Measurements from ENCODE around the gene FOXN1. TPM values are rescaled to one million over a fixed set of nuclear protein-coding genes. Genes with fewer than 3 reads are reported as not detected.

Gene FOXN1
- total RNA-seq, 1 donor from 2014 or later: 1.0 TPM

DNA sequence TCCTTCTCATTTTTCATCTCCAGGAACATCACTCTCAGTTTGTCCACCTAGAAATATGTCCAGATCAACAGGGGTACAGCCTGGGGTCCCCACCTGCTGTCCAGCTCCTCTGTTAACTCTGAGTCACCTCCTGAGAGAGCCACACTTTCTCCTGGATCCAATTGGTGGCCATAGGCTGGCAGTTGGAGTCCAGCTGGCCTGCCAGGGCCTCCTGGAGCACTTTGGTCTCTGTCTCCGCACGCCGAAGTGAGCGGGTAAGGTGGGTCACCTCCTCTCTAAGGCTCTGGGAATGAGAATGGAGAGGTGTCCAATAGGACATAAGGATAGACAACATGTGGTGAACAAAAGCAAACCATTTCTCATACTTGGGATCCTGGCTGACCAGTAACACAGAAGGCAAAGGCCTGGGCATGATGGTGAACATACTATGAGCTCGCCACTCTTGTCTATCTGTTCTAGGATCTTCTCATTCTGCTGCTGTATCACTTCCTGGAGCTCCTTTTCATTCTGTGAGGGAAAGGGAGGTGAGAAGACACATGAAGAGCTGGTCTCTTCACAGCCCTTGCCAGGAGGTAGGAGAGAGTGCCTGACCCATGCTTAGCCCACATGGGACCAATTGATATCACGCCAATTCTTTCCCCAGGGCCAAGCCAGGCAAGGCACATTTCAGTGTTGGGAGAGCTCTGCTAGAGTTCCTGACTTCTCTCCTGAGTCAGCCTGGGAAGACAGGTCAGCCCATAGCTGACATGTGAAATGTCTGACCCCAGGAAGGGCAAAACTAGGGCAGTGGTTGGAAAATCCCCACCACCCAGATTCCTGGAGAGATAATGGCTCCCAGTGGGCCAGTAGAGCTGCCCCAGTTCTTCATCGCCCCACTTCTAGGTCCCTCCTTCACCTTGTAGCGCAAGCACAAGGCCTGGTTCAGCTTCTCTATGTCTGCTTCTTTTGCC lies 72.4 kb downstream of the FOXN1 start:
- Mint-ChIP-seq H3K36me3 (no peaks in the 10 kb centered on the region), H3K27ac (no peak overlapping the region), H3K9me3 (no peaks in the 10 kb centered on the region), H3K27me3 (no peaks in the 10 kb centered on the region), H3K4me3 (no peak overlapping the region), H3K4me1 (ENCODE audit: unreplicated experiment) (peaks cover 5% of the 10 kb centered on the region)
- no peak for DNase-seq (ENCODE audit: extremely low spot score, unreplicated experiment)
- TF ChIP-seq, protein P1, sequence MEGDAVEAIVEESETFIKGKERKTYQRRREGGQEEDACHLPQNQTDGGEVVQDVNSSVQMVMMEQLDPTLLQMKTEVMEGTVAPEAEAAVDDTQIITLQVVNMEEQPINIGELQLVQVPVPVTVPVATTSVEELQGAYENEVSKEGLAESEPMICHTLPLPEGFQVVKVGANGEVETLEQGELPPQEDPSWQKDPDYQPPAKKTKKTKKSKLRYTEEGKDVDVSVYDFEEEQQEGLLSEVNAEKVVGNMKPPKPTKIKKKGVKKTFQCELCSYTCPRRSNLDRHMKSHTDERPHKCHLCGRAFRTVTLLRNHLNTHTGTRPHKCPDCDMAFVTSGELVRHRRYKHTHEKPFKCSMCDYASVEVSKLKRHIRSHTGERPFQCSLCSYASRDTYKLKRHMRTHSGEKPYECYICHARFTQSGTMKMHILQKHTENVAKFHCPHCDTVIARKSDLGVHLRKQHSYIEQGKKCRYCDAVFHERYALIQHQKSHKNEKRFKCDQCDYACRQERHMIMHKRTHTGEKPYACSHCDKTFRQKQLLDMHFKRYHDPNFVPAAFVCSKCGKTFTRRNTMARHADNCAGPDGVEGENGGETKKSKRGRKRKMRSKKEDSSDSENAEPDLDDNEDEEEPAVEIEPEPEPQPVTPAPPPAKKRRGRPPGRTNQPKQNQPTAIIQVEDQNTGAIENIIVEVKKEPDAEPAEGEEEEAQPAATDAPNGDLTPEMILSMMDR (conservative IDR thresholded peaks at IDR 0.05): no peak

DNA sequence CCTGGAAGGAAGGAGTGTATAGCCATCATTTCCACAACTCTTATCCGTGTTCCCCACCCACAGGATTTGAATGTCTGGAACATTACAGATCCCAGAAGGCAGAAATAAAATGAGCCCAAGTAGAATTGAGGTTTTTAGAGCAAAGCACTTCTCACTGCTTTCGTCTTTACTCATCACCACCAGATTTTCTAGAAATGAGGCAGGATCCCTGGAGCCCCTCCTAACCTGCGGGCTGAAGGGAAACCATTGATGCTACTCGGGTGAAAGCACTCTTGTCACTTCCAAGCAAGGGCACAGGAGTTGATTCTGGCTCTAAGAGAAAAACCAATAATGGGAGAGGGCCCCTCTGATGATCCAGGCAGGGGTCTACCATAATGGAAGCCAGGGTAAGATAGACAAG lies 73.4 kb downstream of the FOXN1 start:
- Mint-ChIP-seq H3K4me3 (no peak overlapping the region), H3K27ac (no peak overlapping the region), H3K27me3 (no peaks in the 10 kb centered on the region), H3K4me1 (ENCODE audit: unreplicated experiment) (peaks cover 5% of the 10 kb centered on the region), H3K36me3 (no peaks in the 10 kb centered on the region), H3K9me3 (no peaks in the 10 kb centered on the region)
- TF ChIP-seq, protein P1 (conservative IDR thresholded peaks at IDR 0.05): no peak
- no peak for DNase-seq (ENCODE audit: extremely low spot score, unreplicated experiment)

DNA sequence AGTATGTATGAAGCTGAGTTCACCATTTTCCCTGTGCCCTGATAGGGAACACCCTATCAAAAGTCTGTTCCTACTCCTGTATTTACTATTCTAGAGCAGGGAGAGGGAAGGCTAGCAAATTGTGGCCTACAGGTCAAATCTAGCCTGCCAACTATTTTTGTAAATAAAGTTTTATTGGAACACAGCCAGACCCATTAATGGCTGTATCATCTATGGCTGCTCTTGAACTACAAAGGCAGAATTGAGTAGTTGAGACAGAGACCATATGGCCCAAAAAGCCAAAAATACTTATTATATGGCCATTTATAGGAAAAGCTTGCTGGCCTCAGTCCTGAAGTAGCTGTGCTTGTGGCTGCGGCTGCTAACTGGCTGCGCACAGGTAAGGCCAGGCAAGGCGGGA lies 74.8 kb downstream of the FOXN1 start:
- H3K4me1 Mint-ChIP-seq (ENCODE audit: unreplicated experiment): peaks cover 5% of the 10 kb centered on the region
- H3K27me3 Mint-ChIP-seq: no peaks in the 10 kb centered on the region
- TF ChIP-seq, protein P1 (conservative IDR thresholded peaks at IDR 0.05): no peak
- no peak overlapping the region for H3K27ac Mint-ChIP-seq
- DNase-seq (ENCODE audit: extremely low spot score, unreplicated experiment): no peak
- peaks cover 4% of the 10 kb centered on the region for H3K36me3 Mint-ChIP-seq
- no peaks in the 10 kb centered on the region for H3K9me3 Mint-ChIP-seq
- H3K4me3 Mint-ChIP-seq: no peak overlapping the region

DNA sequence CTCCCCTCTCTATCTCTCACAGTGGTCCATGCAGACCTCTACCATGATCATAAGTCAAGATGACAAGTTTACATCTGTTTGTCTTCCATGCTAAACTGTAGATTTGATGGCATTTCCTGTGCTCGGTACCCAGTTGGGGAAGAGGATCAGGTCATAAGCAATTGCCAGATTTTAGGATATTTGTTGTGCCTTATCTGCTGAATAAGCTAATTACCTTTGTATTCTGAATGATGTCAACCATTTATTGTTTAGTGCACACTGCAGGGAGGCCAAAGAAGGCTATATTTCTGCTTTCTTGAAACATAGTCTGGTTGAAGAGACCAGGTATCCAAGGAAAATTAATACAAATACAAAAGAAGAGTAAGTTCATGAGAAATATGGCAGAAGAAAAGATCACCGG lies 76.4 kb downstream of the FOXN1 start:
- no peaks in the 10 kb centered on the region for H3K9me3 Mint-ChIP-seq
- H3K27me3 Mint-ChIP-seq: no peaks in the 10 kb centered on the region
- TF ChIP-seq, protein P1 (conservative IDR thresholded peaks at IDR 0.05): no peak
- H3K4me1 Mint-ChIP-seq (ENCODE audit: unreplicated experiment): no peaks in the 10 kb centered on the region
- H3K4me3 Mint-ChIP-seq: no peak overlapping the region
- peaks cover 5% of the 10 kb centered on the region for H3K36me3 Mint-ChIP-seq
- H3K27ac Mint-ChIP-seq: no peak overlapping the region
- no peak for DNase-seq (ENCODE audit: extremely low spot score, unreplicated experiment)

DNA sequence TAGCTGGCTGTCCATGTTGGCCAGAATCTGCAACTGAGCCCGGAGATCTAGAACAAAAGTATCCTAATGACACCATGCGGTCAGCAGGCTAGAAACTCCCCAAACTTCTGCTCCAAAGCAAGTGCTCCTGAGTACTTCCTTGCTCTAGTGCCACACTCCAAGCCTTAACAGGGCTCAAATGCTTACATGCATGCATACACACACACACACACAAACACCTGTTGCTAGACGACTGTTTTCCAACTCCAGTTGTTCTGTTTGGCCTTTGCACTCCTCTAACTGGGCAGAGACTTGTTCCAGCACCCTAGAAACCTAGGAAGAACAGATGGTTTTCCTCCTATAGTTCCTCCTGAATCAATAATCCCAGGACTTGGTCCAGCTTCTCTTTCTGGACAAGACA lies 78.3 kb downstream of the FOXN1 start:
- no peaks in the 10 kb centered on the region for H3K9me3 Mint-ChIP-seq
- H3K36me3 Mint-ChIP-seq: peaks cover 10% of the 10 kb centered on the region

More for the DNA sequence above, 78.3 kb downstream of the FOXN1 start:
- Mint-ChIP-seq H3K27me3 (no peaks in the 10 kb centered on the region), H3K27ac (no peak overlapping the region), H3K4me3 (no peak overlapping the region), H3K4me1 (ENCODE audit: unreplicated experiment) (no peaks in the 10 kb centered on the region)
- TF ChIP-seq, protein P1 (conservative IDR thresholded peaks at IDR 0.05): no peak
- DNase-seq (ENCODE audit: extremely low spot score, unreplicated experiment): no peak
